Nucleus accumbens (tissue), 56 donors: ENCODE data around the gene PARVA.

Source experiments
- DNase-seq, 56 donors: peaks; one replicate each; lab custom pipeline; 2025; lab: John Stamatoyannopoulos, UW

PARVA gene

DNA sequence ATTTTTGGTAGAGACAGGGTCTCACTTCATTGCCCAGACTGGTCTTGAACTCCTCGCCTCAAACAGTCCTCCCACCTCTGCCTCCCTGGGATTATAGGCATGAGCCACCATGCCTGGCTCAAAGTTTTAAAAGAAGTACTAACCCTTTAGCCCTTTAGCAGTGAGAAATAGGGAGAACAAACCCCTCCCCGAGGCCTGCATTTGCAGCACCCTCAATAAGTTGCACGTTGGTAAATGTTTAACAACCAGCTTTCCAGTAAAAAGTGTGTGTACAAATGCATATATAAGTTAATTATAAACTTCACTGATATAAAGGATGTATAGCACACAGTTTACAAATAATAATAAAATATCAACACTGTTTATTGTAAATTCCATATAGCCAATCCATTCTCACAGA is 51.8 kb downstream of the PARVA start:
- DNase-seq: no peak

DNA sequence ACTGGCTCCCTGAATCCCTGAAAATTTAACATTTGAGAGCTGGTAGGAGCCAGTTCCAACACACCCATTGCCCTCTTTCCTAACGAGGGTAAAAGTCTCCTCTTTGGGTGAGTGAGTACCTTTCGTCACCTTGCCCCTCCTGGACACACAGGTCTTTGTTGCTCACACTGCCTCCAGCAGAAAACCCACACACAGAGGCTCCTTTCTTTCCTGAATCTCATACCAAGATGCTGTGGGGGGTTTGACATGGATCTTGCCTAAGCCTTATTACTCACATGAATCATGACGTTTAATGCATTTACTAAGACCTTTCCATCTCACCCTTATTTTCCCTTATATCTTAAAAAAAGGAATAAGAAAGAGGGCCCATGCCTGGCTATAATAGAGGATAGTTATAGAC is 53.0 kb downstream of the PARVA start:
- DNase-seq: no peak

DNA sequence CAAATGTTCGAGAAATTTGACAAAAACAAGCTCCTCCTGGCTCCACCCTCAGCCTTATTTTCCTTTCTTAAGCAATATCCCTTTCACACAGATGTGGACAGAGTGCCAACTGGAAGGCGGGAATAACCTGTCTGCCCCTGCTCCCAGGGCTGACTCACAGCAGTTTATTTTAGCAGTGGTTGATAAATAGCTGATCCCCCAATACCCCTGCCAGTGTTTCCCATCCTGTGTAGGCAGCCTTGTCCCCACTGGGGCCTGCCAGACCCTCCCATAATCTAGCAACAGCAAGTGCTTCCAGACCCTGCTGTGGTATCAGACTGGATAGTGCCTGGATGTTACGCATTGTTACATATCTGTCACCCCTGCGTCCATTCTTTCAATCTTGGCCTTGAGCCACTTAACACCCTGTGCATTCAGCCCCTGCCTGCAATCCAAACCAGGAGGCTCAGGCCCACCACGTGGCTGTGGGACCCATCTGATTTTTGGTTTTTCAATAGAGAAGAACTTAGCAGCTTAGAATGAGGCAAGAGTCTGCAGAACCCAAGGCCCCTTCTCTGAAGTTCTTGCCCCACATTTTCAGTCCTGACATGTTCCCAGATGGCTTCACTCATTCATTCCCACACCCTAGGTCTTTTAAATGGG is 53.7 kb downstream of the PARVA start:
- DNase-seq: no peak

DNA sequence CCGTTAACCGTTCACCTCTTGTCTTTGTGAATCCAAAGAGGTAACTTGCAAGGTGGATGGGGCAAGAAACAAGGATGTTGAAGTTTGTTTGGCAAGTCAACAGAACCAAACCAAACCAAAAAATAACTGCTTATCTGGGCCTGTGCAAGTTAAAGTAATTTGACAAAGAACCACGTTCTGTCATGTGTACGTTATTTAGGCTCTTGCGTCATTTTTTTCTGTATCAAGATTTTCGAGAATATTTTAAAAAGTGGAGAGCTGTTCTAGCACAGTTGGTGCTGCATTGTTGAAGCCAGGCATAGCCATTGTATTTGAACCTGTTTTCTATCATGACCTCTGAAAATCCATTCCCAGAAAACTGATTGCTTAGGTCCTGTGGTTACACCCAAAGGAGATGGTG is 55.1 kb downstream of the PARVA start:
- DNase-seq: no peak

DNA sequence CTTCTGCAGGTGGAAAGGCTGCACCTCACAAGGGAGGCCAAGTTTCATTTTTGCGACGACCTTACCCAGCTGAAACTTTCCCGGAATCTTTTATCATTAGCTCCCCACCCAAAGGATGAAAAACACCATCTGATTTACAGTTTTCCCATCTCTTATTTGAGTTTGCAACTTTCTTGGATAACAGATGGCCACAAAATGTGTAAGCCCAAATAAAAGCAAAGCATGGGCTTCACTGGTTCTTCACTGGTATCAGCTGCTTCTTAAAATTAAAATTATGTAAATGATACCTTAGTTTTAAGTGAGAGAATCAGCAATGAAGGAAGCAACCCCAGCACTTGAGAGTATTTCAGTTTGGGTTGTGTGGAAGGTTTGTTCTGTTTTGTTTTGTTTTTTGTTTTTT is 55.8 kb downstream of the PARVA start:
- no peak for DNase-seq

DNA sequence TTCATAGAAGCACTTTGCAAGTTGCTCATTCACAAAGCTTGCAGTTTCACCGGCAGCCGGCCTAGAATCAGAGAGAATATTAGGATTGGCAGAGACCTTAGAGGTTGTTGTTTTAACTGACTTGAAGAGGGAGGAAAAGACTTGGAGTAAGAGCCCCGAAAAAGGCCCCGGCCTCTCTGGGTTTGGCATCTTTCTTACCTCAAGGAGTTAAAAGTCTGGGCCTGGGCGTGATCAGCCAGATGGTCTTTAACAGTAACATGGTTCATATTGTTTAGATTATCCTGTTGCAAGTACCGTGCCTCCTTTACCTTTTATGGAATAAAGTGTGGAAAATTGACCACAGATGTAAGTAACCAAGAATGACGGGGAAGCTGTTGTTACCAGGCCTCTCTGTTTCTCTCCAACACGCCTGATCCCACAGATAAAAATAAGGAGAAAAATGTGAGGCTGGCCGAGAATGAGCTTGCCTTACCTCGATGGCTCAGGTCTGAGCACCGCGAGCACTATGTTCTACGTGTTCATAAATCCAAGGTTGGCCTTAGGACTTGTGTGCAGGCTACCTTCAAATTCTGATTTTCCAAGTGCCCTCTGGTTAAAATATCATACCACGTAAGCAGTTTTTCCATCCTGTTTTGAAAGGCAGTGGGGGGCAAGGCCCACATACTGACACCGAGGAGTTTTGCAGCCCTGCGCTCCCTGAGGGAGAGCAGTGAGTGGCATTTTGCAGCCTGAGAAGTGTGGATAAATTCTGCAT is 56.4 kb downstream of the PARVA start:
- DNase-seq: peak in 7 of 56 donors; percentile 3 to 14 (median 6)

DNA sequence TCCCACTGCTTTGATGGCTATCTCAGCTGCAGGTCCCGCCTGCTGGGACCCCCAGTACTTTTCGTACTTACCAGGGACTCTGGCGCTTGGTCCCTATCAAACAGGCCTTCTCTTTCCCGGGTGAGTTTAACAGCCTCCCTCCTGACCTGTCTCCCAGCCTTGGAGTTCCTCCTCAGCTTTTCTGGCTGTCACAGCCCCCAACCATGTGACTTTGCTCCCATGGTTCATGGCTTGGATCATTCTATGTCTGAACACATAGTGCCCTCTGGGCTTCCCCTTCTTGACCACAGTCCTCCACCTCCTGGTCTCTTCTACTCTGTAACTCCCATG is 56.9 kb downstream of the PARVA start:
- no peak for DNase-seq

DNA sequence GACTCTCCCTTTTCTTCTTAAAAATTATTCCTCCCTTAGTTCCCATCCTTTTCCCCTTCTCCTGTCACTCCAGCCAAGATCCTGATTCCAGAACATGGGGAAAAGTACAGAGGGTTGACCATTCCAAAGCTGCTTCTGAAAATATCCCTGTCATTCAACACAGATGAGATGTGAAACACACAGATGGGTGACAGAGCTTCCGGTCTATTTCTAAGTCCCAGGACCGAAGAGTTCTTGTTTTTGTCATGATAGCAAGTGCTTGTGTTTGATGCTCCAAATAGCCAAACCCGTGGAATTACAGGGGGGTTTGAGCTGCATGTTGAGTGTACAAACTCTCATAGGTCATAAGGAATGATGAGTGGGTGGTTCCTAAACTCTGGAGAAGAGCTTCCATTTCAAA is 57.9 kb downstream of the PARVA start:
- no peak for DNase-seq

DNA sequence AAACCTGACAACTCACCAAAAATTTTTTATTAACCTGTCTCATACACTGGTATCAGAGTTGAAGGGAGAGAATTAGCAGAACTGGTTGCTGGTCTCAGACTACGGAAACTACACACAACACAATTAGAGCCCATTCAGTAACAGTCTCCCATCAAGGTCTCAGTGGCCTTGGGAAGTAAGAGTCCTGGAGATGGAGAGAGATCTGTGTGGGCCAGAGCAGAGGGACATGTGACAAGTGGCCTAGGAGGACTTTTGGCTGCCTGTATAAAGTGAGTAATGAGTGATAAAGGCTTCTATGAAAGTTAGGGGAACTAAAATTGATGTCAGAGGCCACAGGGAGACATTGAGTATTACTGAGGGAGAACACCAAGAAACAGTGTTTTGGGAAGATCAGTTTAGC is 58.9 kb downstream of the PARVA start:
- no peak for DNase-seq

DNA sequence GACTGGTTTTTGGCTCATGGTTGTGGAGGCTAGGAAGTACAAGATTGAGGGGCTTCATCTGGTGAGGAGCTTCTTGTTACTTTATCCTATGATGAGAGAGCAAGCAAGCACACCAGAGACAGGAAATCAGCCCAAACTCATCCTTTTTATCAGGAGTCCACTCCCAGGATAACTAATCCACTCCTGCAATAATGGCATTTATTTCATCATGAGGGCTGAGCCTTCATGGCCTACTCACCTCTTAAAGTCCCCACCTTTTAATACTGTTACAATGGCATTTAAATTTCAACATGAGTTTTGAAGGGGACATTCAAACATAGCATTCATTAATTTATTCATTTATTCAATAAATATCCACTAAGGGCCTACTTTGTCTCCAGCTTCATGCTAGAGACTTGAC is 60.9 kb downstream of the PARVA start:
- no peak for DNase-seq

DNA sequence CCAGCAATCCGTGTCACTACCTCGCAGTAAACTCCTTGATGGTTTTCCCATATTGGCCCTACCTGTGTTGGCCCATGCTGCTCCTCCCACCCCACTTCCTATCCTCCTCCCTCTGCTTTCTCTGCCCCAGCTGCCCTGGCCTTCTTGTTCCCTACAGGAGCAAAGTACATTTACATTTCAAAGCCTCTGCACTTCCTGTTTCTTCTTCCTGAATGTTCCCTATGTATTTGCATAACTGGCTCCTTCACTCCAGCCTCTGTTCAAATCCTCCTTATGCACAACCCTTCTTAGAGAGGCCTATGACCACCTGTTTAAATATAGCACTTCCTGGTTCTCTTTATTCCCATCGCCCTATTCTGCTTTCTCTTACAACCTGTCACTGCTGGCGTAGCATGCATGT is 62.2 kb downstream of the PARVA start:
- DNase-seq: no peak

DNA sequence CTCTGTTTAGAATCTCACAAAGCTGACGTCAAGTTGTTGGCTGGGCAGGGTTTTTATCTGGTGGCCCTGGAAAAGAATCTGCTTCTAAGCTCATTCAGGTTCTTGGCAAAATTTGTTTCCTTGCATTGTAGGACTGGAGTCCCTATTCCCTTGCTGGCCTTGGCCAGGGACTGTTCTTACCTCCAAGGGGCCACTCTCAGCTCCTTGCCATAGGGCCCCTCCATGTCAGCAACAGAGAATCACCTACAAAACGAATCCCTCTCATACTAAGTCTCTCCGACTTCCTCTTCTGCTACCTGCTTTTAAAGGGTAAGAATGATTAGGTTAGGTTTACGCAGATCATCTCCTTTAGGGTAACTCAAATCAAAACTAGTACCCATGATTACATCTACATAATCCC is 63.2 kb downstream of the PARVA start:
- DNase-seq: no peak

DNA sequence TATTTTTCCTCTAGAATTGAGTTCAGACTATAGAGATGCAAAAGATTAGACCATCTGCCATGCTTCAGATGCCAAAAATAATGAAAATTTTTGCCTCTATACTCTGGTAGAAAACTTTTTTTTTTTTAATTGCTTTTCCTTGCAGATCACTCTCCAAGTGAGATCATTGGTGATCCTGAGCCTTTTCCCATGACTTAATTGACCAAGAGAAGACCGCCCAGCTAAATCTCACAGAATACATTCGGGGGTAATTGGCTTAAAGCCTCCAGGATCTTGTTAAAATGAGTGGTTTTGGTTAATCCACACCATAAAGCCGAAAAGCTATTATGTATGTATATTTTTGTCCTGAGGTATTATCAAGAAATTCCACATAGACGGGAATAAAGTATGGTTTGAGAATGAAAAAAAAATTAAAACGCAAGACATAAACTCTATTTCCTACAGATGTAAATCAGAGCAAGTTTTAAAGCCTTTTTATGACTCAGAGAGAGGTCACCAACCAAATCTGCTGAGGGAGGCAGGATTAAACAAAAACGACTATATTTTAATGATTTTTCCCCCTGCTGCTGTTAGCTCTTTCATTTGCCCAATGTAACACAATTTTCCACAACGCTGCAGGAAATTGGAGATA is 64.0 kb downstream of the PARVA start:
- no peak for DNase-seq

DNA sequence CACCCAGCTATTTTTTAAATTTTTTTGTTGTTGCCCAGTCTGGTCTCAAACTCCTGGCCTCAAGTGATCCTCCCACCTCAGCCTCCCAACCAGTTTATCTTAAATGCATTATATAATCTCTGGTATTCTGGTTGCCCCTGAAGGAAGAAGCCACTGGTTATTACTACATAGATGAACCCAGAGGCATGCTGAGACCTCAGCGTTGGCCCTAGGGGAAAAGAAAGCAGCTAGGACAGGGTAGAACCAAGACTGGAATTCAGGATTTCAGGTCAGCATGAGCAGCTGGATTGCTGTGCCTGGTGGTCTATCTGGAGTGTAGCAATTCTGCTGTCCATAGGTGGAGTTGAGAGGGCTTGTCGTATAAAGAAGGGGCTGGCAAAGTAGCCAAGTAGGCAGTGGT is 67.2 kb downstream of the PARVA start:
- DNase-seq: no peak

DNA sequence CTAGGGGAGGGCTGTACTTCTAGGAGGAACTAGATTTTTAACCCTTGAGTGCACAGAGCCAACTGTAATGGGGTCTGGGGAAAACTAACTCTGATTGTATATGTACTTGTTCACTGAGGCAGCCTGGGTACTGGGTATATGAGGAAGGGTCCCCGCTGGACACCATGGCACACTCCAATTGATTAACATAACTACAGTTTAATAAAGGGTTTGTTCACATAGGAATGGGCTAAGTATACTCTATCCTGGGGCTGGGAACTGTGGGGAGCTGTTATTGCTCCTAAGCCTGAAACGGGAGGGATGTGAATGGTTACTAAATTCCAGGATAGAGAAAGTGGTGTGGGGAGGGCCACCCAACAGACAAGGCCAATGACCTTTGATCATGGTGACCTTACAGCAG is 67.6 kb downstream of the PARVA start:
- no peak for DNase-seq

DNA sequence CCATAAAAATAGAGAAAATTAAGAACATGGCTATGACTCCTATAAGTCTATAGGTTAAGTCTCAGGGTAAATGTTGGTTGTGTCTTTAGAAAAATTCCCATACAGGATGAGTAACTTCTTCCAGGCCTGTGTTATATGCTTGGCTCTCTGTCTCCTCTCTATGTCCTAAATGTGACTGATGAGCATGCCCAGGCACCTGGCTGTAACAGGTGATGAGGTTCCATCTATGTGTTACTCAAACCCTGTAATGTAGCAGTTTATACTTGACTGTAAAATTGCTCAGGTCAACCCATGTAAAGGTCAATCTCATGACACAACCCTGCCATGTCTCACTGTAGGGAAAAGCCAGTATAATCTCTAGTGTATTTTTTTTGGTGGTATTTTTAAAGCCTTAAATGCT is 69.5 kb downstream of the PARVA start:
- DNase-seq: no peak

DNA sequence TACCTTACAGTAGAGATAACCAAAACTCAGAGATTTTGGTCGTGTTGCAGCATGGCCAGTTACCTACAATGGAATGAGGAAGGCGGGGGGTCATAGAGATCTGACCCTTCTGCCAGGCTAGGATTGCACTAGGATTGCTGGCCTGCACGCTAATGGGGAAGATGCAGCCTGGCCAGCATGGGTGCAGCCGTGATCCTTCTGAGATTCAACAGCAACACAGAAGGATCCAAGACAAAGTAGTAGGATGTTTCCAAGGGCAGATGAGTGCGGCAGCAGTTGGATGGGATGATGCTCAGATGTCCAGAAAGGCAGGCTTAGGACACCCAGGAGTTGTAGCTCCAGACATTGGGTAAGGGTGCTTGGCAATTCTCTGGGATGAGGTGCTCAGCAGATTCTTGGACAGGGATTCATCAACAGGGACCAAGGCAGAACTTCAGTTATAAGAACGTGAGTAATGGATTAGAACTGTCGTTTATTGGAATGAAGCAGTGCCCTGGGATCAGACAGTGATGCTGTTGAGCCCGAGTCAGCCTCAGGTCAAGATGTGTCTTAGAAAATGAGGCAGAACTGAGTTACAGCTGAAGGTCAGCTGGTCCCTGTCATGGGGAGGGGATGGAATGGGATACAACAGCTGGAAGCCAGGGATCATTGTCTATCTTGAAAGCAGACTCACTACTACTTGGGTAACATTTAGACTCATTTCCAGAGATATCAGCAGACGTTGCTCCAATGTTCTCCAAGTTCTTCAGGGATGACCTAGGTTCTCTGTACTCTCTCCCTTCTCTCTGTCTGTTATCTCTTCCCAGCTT is 71.0 kb downstream of the PARVA start:
- no peak for DNase-seq

DNA sequence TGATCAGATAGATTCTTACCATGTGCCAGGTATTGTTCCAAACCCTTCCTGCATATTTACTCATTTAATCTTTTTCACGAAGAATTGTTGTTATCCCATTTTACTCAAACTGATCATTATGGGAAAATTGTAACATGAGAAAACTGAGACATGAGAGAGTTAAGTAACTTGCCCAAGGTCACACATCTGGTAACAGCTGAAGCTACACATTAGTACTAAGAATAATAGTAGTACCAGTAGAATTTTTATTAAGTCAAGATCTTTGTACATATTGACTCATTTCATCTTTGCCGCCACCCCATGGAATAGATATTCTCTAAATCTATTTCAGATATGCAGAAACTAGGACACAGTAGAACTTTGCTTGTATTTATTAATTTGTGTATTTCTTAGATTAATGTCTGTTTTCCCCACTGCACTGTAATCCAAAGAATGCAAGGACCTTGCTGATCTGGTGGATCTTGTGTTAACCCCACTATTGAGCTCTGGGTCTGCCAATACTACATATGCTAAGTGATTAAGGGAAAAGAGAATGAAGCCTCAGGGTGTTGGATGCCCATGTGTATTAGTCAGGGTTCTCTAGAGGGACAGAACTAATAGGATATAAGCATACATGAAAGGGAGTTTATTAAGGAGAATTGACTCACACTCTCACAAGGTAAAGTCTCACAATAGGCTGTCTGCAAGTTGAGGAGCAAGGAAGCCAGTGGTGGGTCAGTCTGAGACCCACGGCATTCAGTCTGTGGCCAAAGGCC is 72.8 kb downstream of the PARVA start:
- no peak for DNase-seq

DNA sequence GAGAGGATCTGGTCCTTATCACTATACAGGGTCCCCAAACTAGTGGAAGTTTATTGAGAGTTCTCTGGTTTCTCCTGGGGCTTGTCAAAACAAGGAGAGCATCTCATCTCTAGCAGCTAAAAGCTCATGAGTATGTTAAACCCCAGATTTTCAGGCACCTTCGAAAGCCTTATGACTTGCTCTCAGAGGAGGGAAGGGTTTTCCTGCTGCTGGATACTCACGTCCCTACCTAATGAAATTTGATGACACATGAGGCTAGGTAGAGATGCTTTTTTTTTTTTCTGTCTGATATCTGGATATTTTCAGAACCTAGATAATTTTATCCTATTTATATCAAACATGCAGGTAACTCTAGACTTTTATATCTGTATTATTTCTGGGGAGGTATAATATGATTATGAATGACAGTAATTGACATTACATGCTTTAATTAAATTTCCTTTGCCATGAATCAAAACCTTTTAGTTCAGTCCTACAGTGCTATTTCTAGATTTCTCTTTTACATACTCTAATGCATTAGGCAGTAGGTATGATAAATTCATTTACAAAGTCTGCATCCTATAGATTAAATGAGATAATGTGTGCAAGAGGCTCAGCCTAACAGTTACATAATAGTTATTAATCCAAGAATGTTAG is 73.9 kb downstream of the PARVA start:
- no peak for DNase-seq

DNA sequence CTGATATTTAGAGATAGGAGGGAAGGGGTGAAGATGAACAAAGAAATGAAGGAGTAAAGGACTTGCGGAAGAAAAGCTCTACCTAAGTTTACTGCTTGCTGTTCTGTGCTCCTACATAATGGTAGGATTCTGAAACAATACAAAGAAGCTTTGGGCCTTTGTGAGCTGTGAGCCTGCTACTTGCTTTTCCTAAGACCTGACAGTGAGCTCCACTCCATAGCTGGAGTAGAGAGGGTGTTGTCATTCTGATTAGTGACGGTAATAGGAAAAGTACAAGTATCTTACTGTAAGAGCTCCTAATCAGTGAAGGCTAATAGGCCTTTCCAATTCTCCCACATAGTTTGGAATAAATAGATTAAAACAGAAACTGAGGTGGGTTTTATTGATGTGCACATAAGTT is 75.9 kb downstream of the PARVA start:
- DNase-seq: no peak
